NOMO-1 (cell line): ENCODE measurements around the gene USP6NL.
"Not testable (repeated sequence)": the region's sequence is repeated elsewhere in the genome, so short reads cannot be mapped to it uniquely, and the experiment has no call there.

Experiments used
- DNase-seq, 2 experiments: peaks; one replicate each; lab custom pipeline; 2025; ENCODE audit not compliant: unreplicated experiment in 2 of 2; lab: John Stamatoyannopoulos, UW

USP6NL gene

DNA sequence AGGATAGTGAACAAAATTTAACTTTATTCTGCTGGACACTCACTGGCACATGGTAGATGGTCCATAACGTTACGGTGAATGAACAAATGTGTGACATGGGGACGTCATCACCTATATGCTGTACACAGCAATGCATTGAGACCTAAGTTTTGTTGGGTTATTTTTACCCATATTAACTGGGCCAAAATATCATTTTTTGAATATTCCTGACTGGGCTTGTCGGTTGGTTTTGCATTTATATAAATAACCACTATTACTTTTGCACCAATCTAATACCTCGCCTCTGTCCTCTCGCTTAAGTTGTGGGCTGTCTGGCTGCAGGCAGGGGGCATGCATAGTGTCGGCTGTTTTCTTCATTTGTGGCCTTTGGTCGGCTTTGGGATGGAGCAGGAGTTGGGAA is 161.7 kb downstream of the USP6NL start:
- no peak for DNase-seq

DNA sequence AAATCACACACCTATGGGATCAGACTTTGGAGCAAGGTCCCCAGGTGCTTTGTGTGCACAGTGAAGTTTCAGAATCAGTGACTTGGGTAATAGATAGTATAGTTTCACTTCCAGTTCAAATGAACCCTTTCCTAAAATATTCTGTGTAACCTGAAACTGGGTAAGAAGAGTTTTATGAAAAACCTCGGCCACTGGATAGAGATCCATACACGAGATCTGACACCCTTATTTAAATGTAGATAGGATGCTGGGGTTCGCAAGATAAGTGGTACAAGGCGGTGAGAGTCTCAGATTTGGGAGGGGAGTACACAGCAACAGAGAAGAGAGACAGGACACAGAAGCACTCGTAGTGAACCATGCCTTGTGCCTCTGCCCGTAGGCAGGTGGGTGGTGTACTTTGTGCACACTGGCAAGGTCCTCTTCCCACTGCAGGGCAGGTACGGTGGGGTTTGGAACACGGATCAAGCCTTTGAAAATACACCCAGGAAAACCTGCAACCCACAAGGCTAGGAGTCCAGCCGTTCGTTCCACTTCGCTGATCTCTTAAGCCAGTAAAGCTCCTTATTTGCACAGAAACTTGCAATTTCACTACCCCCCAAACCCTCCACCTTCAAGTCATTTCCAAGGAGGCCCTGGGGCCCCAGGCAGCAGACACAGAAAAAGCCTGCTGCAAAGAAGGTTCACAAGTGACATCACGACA is 162.8 kb downstream of the USP6NL start:
- DNase-seq, result peak; percentile 24 to 69

DNA sequence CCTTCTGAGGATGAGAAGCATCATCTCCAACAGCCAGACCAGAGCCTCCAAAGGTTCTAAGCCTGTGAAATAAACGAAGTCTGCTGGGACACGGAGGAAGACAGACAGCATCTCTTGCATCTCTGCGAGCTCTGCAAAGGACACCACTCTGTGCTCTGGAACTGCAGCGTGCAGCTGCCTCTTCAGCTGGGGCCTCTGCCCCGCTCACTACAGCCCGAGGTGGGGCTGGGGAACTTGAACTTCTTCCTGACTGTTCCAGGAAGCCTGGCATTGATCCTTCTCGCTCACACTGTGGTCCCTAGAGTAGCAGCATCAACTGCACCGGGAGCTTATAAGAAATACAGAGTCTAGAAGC is 163.3 kb downstream of the USP6NL start:
- DNase-seq, result peak; percentile 24 to 49

DNA sequence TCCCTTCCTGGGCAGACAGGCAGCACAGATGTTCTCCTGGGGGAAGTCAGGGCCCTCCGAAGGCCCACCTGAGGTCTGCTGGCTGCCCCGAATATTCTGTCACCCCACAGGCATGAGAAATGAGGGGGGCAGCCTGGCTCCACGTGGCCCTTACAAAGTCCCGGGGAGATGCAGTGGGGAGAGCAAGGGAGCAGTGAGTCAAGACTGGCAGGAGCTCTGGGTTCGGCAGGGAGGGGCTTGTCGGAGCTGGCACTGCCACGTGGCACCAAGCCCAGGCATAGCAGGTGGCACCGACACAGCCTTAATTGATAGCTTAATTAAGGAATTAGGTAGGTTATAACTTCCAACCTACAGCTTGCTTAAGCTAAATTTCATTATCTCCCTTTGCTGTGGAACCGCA is 163.9 kb downstream of the USP6NL start:
- no peak for DNase-seq

DNA sequence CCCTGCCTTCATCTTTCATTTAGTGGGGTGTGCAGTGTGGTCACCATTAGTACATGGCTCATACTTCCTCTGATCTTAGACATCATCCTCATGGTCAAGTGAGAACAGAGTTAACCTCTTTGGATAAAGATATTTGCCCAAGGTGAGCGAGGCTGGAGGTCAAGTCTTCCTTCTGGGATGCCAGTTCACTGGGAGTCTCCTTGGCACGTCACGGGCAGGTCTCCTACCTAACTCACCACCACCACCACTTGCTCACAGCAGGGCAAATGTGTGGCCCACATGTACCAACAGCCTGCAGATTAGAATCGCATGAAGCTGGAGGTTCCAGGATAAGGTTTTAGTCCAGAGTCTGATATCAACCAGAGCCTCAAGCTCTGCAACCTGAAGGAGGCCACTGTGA is 164.6 kb downstream of the USP6NL start:
- DNase-seq, result no peak

DNA sequence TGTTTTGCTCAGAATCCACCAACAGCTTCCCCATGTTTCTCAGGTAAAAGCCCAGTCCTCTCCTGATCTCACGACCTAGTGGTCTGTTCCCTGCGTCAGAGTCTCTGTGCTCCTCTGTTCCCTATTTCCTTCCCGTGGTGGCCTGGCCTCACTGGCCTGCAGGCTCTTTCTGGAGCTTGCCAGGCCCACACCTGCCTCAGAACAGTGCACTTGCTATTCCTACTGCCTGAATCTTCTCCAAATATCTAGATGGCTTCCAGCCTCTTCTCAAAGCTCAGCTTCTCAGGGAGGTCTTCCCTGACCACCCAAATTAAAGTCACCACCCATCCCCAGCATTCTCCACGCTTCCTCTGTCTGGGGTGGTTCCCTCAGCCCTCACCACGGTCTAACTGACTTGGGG is 165.3 kb downstream of the USP6NL start:
- DNase-seq, result no peak

DNA sequence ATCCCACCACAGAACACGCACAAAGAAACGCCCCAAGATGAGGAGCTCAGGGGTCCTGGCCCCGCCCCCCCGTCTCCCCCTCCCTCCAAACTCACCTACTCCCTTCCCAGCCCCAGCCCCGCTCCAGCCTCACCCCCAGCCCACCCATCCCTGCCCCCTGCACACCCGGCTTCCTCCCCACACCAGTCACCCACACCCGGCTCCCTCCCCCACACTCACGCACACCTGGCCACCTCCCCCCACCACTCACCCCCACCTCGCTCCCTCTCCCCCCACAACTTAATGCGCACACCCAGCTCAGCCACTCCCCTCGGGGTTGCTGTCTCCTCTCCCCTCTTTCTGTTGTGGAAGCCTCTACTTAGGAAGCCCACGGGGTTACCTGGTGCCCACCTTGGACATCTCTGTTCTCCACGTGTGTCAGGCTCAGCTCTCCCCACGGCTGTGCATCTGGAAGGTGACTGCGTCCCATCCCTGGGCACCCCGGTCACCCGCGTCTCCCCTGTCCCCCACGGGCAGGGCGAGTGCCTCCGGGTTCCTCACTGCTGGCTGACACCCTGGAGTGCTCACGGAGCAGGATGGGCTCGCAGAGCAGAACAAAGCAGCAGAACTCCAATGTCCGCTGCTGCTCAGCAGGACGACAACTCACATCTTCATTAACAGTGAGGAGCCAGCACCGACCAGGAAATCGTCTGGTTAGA is 166.8 kb downstream of the USP6NL start:
- no peak for DNase-seq

DNA sequence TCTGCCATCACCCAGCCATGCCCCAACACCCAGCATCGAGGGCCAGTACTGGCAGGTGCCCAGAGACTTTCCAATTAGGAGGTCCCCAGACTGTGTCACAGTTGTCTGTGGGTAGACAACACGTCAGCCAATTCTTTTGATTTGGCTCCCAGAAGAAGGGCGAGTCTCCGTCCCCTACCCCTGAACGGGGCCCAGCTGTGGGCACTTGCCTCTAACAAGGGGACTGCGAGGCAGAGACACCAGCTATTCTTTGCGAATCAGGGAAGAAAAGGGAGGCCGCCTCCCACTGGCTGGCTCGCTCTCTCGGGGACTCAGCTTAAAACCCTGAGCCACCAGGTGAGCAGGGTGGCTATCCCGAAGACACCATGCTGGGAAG is 167.3 kb downstream of the USP6NL start:
- no peak for DNase-seq

DNA sequence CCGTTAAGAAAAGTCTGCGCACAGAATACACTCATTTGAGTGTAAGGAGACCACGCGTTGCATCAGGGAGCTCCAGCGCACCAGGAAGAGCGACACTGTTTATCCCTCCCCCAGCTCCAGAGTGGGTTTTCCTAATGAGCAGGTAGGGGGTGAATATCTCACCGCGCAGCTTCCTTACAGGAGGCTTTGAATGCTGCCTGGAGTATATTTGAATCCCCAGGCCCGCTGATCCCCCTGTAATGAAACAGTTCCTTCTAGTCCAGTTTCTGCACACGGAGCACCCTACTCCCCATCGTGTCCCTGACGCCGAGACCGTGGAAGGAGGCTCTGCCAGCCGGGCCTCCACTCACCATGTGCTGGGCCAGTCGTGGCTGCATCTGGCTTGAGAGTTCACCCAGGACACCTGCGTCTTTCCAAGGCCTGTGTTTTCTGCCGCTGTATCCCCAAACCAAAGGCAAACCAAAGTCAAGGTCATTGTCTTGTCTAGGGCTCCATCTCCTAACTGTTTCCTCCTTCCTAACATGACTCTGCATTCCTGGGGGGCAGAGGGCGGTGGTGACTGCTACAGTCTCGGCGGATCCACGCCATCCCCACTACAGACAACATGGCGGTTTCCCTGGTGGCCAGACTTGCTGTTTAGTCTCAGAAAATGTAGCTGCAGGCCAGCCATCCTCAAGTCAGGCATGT is 167.8 kb downstream of the USP6NL start:
- no peak for DNase-seq

DNA sequence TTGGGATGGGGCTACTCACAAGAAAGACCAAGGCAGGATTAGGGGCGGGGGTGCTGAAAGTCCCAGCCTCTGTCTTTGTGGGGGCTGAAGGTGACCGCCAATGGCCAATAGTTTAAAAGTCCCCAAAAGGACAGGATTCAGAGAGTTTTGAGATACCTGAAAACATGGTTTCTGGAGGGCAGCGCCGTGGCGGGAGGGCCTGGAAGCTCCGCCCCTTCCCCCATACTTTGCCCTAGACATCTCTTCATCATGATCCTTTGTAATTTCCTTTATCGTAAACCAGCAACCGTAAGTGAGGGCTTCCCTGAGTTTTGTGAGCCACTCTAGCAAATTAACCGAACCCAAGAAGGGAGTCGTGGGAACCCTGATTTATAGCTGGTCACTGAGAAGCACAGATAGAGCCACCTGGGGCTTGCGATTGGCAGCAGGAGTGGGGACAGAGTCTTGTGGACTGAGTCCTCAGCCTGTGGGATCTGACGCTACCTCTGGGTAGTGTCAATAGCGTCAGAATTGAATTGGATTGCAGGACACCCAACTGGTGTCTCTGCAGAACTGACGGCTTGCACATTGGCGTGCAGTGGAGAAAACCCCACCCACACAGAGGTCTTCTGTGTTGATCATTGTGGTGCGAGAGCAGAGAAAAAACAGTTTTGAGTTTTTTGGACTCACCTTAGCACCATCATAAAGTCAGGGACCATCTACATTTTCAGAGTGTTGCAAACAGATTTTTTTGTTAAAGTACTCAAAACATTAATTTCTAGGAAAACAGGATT is 169.3 kb downstream of the USP6NL start:
- no peak for DNase-seq

DNA sequence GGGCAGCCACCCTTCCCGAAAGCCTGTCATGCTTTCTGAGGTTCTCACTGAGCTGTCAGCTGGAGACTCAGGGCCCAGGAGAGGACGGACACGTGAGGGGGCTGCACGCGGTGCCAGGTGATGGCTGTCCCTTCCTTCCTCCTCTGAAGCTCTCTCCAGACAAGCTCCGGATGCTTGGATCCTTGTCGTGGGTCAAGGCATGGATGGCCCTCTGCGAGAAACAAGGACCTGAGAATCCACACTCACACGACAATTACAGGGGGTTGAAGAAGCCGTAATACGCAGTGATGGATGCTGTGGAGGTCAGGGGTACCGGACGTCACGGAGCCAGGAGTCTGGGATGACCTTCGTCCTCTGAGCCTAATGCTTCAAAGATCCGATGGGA is 170.3 kb downstream of the USP6NL start:
- DNase-seq, result no peak

DNA sequence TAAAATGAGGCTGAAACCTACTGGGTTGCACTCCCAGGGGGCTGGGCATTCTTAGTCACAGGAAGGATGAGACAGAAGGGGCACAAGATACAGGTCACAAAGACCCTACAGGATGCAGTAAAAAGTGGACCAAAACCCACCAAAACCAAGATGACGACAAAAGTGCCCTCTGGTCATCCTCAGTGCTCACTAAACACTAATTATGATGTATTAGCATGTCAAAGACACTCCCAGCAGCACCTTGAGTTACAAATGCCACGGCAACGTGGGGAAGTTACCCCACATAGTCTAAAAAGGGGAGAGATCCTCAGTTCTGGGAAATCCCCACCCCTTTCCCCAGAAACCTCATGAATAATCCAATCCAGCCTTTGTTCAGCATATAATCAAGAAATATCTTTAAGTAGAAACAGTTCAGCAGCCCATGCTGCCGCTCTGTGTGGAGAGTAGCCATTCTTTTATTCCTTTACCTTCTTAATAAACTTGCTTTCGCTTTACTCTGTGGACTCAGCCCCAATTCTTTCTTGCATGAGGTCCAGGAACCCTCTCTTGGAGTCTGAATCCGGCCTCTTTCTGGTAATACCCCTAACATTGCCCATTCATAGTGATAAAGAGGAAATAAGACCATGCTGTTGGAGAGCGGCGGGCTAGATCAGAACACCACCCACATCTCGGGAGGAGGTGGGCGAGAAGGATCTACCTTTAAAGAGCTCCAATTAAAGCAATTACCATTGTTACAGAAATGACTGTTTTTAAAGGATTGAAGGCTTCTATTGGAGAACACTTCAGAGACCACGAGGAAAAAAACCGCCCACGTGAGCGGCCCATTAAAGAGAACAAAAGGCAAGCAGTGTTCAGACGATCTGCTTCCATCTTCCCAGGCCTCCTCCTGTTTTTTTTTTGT is 170.9 kb downstream of the USP6NL start:
- DNase-seq, result no peak

DNA sequence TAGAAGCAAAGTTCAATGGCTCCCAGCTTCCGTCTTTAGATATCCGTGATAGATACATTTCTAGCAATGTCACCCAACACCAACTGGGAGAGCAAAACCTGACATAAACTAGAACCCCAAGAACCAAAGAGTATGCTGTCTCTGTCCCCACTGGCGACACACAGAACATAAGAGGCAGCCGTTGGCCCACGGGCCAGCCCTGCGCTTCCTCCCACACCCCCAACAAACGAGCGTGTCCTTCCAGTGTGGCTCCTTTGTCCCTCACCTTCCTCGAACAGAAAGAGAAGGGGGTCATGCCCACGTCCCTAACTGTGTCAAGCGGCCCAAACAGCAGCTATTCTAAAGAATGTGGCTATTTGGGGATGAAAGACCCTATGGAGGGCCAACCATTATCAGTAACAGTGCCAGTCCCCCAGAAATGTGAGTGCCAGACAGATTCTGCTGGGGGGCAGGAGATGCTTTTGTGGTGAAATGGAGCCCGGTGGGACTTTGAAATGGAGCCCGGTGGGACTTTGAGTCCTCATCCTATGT is 171.9 kb downstream of the USP6NL start:
- DNase-seq, result no peak

DNA sequence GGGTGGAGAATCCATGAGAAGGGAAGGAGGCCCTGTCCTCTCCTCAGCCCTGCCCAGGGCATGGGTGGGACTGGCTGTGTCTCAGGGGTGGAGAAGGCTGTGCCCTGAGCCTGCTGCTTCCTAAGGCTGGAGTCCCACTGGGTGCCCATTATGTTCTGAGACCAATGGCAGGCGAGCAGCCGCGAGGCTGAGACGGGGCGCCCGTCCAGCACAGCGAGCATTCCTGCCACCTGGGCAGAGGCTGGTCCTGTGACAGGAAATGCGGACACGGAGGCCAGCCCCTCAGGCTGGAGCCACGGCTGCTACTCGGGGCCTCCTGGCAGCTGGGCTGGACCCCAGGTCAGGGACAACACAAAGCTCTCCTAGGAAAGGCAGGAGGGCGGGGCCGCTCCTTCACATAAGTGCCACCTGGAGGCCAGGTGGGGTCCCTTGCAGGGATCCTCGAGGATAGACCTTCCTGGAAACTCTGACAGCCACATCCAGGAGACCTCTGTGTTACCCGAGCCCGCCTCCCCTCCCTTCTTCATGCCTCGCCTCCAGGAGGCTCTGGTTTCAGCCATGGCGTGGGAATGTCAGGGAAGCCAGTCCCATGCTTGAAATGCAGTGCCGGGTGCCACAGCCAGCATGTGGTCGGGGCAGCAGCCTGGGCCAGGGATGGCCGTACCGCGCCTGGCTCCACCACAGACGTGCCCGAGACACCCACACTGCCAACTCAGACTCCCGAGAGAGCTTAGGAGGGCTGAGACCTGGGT is 173.9 kb downstream of the USP6NL start:
- no peak for DNase-seq

DNA sequence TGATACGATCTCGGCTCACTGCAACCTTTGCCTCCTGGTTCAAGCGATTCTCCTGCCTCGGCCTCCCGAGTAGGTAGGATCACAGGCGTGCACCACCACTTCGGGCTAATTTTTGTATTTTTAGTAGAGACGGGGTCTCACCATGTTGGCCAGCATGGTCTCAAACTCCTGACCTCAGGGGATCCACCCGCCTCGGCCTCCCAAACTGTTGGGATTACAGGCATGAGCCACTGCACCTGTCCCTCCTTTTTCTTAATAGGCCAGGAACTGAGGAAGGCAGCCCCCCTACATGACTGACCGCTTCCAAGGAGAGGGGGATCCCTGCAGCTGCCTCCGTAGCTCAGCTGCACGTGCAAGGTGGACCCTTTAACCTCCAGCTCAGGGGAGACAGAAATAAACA is 175.0 kb downstream of the USP6NL start:
- not testable (repeated sequence) for DNase-seq

DNA sequence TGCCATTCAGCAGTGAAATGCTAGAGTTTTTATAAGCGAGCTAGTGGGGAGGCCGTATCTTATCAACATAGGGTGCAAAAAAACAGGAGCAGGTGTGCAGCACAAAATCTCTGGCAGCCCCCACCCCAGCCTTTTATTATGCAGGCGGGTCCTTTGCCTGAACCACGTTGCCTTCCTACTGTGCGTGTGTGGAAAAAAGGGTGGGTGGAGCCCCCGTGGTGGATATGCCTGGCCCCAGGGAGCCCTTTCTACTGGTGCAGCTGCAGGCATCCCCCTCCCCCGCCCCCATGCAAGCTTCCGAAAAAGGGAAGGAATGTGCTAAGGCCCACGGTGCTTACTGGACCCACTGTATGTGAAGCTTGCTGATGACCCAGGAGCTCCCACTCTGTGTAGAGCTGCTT is 175.9 kb downstream of the USP6NL start:
- DNase-seq, result no peak

DNA sequence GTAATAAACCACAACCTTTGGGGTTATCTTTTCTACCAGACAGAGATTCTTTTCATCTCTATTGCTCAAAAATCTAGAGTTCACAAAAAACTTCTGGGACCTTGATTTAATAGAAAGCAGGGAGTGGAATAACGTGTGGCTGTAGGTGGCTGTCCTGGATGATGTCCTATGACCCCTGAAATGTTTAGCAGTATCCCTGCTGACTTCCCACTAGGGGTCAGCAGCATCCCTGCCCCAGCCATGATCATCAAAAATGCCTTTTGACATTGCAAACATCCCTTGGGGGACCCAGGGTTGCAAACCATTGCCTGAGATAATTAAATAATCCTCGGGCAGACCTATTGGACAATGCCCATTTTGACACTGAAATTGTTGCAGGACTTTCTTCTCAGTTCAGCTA is 177.1 kb downstream of the USP6NL start:
- DNase-seq, result no peak

DNA sequence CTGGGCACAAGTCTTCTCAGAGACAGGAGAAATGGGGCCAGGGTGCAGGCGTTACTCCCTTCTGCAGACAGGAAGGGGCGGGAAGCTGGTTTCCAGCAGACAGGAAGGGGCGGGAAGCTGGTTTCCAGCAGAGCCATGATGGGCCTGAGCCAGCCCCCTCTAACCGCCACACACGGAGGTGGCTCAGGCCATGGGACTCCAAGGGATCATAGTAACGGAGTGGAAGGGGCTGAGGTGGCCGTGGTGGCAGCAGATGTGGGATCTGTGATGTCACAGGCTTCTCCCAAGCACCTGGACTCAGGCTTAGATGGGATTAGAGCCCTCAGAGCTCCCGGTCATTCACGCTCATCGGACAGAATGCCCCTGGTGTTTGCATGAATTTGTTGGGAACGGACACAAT is 177.8 kb downstream of the USP6NL start:
- DNase-seq, result no peak

DNA sequence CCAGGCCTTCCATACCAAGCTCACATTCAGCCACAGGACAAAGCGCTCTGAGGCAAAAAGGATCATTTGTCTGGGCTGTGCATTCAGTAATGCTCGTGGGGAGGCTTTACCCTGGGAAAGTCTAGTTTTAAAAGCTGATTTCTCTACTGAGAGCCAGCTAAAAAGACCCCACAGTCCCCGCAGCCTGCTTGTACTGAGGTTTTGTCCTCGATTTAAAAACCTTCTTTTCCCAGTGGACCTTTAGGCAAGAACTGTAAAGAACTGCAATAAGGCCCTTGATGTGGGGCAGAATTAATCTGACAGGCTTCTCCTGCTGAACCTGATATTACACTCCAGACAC is 180.3 kb downstream of the USP6NL start:
- DNase-seq, result no peak
